Bone marrow (tissue), 2 donors: ENCODE measurements around the gene CST9L.
"Not testable (repeated sequence)": the region's sequence is repeated elsewhere in the genome, so short reads cannot be mapped to it uniquely, and the experiment has no call there.

ENCODE experiments used
- DNase-seq, 2 donors: peaks; one replicate each; lab custom pipeline; 2025; lab: John Stamatoyannopoulos, UW

CST9L gene

DNA sequence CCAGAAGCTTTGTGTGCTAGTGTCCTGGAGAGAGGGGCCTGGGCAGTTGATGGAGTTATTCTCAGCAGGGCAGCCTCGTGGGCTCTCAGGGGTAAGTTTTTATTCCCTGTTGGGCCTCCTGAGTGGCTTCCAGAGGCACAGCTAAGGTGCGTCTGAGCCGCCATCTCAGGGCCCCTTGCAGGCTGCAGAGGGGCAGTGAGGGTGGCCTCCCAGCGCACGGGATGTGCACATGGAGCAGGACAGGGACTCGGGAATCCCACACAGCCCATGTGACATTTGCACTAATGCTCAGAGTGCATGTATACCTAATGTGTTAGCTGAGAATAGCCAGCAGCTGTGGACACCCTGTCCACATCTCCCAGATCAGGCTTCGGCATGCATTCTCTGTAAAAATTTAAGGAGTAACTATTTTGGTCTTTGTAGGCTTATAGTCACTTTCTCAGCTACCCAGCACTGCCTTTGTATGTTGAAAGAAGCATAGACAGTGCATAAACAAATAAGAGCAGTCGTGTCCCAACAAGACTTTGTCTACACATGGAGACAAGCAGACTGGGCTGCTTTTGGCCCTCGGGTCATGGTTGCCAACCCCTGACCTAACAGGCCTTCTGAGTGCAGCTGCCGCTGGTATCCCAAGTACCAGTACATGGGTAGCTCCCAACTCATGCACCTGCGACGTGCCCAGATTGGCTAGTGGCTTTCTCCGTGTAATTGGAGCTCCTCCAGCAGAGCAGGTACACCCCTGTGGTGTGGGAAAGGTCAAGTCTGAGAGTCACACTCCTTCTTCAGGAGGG, 18.6 kb upstream of the CST9L start:
- DNase-seq, result no peak

GRCh38 chr20:23585808-23586734, 17.8 kb upstream of the CST9L start:
- no peak for DNase-seq

DNA sequence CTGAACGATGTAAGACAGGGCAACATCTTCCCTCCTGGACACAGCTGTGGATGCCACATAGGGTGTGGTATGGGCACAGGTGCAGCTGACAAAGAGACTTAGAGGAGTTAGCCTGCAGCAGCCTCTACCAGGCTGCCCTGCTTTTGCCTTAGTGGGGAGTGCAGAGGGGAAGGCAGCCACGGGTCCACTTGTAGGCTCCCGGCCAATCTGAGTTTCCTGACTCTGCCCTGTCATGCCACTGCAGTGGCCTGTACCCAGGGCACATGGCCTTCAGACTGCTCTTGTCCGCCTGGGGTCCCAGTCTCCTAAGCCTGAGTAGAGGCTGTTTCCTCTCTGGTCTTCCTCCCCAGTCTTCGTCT, 17.1 kb upstream of the CST9L start:
- no peak for DNase-seq

DNA sequence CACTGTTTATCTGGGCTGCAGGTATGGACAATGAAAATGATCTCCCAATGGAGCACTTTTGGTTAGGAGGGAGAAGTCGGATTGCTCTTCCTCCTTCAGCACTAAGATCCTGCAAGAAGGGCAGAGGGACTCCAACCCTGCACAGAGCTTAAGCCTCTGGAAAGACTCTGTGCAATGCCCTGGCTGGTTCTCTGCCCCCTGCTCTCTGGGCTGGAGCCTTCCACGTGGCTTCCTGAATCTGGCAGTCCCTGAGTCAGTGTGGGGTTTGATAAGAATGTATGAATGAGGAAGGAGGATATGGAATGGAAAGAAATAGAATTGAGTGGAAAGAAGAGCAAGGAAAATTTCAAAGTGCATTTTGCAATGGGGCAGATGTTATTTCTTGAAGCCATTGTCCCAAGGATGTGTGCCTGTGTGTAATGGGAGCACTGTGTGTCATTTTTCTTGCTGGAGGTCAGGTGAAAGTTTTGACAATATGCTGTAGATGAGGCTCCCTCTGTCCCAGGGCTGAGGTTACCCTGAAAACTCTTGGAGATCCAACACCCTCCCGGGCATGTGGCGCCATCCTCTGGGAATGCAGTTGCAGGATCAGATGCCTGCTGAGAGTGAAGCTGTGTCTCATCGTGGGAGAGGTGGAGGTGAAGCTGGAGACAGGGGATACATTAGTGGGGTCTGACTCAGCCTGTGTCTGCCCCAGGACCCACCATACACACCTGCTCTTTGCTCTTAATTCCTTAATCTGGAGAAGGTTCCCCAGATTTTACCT, 16.3 kb upstream of the CST9L start:
- DNase-seq, result no peak

GRCh38 chr20:23583526-23583925, 15.2 kb upstream of the CST9L start:
- DNase-seq, result no peak

DNA sequence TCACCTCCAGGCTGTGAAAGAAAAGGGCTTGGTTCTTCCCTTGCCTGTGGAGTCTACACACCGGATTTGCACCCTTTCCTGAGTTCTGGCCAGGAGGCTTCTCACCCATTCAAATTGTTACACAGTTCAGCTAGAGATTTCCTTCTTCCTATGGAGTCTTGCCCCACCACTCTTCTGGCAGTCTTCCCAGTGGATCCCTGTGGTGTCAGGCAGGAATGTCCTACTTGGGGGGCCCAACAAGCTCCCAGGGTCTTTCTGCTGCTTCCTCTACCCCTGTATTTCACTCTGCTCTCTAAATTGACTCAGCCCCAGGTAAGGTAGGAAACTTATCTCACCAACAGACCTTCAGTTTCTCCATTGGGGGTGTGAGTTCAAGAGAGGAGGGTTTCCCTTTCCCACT, 14.0 kb upstream of the CST9L start:
- DNase-seq, result no peak

- not testable (repeated sequence) for DNase-seq
Observed at GRCh38 chr20:23581833-23582232, 13.5 kb upstream of the CST9L start.

DNA sequence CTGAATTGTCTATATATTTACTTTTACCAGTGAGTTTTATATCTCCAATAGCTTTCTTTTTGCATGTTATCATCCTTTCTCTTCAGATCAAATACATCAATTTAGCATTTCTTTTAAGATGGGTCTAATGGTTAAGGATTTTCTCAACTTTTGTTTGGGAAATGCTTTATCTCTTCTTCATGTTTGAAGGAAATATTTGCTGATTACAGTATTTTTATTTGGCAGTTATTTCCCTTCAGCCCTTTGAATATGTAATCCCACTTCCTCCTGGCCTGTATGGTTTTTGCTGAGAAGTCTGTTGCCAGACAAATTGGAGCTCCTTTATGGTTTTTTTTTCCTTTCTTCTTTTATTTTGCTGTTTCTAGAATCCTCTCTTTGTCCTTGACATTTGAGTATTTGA, 6.7 kb upstream of the CST9L start:
- no peak for DNase-seq

GRCh38 chr20:23570178-23570760, 2.0 kb upstream of the CST9L start:
- no peak for DNase-seq

- no peak for DNase-seq
Observed at GRCh38 chr20:23569570-23569969, 1.3 kb upstream of the CST9L start.

DNA sequence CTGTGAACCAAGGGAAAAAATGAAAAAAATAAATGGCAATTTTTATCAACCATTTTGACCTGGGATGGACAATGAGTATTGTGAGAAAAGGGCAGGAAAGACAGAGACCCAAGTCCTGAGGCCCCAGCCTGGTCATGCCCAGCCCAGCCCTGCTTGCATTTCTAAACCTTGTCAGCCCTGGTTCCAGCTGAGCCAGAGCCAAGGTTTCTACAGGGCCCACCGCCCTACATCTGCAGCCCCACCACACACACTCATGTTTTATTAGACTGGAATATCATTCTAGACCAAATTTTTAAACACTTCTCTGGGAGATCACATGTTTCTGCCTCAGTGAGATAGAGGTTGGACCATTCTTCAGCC, 667 bp upstream of the CST9L start:
- no peak for DNase-seq

DNA sequence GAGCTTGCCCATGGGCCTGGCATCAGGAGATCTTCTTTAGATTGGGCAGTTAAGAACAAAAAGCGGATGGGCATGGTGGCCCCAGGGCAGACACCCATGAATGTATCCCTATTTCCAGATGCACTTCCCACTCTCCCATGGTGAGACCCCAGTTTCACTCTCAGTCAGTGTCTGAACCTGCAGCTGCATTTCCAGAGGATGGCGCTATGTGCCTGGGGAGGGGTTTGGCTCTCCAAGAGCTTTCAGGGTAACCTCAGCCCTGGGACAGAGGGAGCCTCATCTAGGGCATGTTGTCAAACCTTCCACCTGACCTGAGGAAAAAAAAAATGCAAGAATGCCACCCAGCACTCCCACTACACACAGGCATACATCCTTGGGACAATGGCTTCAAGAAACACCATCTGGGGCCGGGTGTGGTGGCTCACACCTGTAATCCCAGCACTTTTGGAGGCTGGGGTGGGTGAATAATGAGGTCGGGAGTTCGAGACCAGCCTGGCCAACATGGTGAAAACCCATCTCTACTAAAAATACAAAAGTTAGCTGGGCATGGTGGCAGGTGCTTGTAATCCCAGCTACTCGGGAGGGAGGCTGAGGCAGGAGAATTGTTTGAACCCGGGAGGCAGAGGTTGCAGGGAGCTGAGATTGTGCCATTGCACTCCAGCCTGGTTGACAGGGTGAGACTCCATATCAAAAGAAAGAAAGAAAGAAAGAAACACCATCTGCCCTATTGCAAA, 1.9 kb downstream of the CST9L start:
- no peak for DNase-seq

DNA sequence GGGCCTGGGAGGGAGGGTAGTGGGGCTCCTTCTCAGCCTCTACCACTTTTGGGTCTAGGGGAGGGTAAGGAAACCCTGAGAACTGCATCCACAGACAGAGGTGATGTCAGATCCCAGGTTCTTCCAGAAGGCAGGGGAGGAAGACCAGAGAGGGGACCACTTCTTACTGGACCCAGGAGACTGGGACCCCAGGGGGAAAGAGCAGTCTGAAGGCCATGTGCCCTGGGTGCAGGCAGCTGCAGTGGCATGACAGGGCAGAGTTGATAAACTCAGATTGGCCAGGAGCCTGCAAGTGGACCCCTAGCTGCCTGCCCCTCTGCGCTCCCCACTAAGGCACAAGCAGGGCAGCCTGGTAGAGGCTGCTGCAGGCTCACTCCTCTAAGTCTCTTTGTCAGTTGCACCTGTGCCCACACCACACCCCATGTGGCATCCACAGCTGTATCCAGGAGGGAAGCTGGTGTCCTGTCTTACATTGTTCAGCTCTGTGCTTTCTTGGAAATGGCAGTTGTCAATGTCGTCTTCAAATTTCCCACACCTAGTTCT, 2.7 kb downstream of the CST9L start:
- DNase-seq, result no peak

- DNase-seq, result no peak
Observed at GRCh38 chr20:23564927-23565326, 3.4 kb downstream of the CST9L start.

GRCh38 chr20:23562721-23563342, 5.5 kb downstream of the CST9L start:
- DNase-seq, result no peak

- DNase-seq, result no peak
Observed at GRCh38 chr20:23554401-23554800, 13.9 kb downstream of the CST9L start.

DNA sequence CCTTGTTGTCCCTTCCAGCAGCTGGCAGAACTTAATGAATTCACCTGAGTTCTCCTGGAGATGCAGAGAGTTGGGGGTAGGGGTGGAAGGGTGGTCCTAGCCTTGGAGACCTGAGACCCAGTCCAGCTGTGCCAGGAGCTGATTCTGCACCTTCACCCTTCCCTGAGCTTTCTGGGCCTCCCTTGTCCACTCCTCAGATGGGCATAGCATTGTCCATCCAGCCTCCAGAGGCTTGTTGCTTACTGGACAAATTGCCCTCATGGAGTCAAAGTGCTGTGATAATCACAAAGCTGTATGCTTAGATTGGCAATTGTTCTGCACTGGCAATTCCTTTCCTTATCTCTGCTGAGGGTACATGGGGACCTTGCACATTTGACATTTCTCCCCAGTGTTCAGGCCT, 16.5 kb downstream of the CST9L start:
- DNase-seq, result no peak

- DNase-seq, result no peak
Observed at GRCh38 chr20:23551383-23551782, 16.9 kb downstream of the CST9L start.

- DNase-seq, result no peak
Observed at GRCh38 chr20:23550227-23550626, 18.1 kb downstream of the CST9L start.

- no peak for DNase-seq
Observed at GRCh38 chr20:23548408-23548807, 19.9 kb downstream of the CST9L start.

- DNase-seq, result no peak
Observed at GRCh38 chr20:23547613-23548012, 20.7 kb downstream of the CST9L start.
